Activated T-helper 17 cell treated with anti-CD3 and anti-CD28 coated beads, Interleukin-2, amount 50 U/mL, for 72 hours (primary cell): ENCODE measurements around the gene DSPP. TPM values are rescaled to one million over a fixed set of nuclear protein-coding genes. Genes with fewer than 3 reads are reported as not detected.

Source experiments
- ATAC-seq: fragments of 150-1000 bp; cut with Tn5 transposase; replicated peaks from 2 replicates; pipeline ENCODE4 v1.10.0; 2021; ENCODE audit warnings: mild to moderate bottlenecking, moderate library complexity
- H3K27ac Mint-ChIP-seq: one replicate; pipeline ENCODE4 v1.8.0; 2022; ENCODE audit warnings: mixed read lengths
- H3K27me3 Mint-ChIP-seq: one replicate; pipeline ENCODE4 v1.8.0; 2022; ENCODE audit warnings: mixed read lengths
- H3K36me3 Mint-ChIP-seq: one replicate; pipeline ENCODE4 v1.8.0; 2022; ENCODE audit warnings: low read depth, mild to moderate bottlenecking, mixed read lengths
- H3K4me1 Mint-ChIP-seq: one replicate; pipeline ENCODE4 v1.8.0; 2022; ENCODE audit warnings: mixed read lengths
- H3K4me3 Mint-ChIP-seq: one replicate; pipeline ENCODE4 v1.8.0; 2022; ENCODE audit warnings: mild to moderate bottlenecking, mixed read lengths
- H3K9me3 Mint-ChIP-seq: one replicate; pipeline ENCODE4 v1.8.0; 2022; ENCODE audit warnings: mixed read lengths
- total RNA-seq, 2 donors: library from RNA; stranded (reverse); gene quantifications; one replicate each; pipeline ENCODE4 v1.2.3, GENCODE V29; 2022

Gene DSPP
- total RNA-seq, 2 donors from 2014 or later = not detected

DNA sequence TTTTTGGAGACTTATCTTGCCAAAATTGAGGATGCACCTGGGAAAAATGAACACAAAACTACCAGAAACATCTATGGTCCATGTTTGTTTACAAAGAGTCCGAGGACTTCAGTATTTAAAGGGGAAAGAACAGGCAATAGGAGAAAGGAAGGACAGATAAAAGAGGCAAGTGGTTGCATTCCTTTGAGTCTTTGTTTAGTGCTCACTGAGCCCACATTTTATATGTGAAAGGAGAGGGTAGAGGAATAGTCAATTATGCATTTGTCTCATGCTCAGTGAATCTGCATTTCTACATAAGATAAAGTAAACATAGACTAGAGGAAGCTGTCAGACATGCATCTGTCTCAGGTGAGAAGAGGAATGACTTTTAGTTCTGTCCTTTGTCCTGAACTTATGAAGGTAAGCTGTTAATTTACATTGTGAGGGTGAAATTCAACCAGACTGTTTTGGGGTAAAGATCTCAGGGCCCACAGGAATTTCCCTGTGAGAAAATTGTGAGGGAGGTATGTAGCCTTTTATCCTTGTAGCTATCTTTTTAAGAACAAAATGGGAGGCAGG lies 46.2 kb downstream of the DSPP start:
- H3K4me3 Mint-ChIP-seq = no peak overlapping the region

DNA sequence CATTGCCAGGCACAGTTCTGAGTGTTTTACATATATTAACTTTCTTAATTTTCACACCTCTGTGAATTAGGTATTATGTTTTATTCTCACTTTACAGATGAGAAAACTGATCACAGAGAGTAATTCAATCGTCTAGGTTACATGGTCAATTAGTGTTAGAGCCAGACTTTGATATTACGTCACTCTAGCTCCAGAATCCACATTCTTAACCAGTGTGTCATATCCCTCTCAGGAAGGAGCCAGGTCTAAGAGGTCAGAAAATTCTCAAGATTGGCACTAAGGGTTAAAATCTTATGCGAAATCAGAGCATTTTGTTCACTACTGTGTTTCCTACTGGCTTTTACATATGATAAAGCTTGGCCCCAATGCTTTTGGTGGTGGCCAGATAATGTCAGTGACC lies 49.2 kb downstream of the DSPP start:
- Mint-ChIP-seq H3K4me3 (no peak overlapping the region), H3K27me3 (peaks cover 10% of the 10 kb centered on the region), H3K27ac (no peak overlapping the region), H3K4me1 (no peaks in the 10 kb centered on the region), H3K36me3 (no peaks in the 10 kb centered on the region), H3K9me3 (peaks cover 5% of the 10 kb centered on the region)
- ATAC-seq = no peak

More for the DNA sequence above, 46.2 kb downstream of the DSPP start:
- Mint-ChIP-seq H3K9me3 (no peaks in the 10 kb centered on the region), H3K4me1 (no peaks in the 10 kb centered on the region), H3K27ac (no peak overlapping the region), H3K36me3 (no peaks in the 10 kb centered on the region), H3K27me3 (peaks cover 12% of the 10 kb centered on the region)
- ATAC-seq = no peak

DNA sequence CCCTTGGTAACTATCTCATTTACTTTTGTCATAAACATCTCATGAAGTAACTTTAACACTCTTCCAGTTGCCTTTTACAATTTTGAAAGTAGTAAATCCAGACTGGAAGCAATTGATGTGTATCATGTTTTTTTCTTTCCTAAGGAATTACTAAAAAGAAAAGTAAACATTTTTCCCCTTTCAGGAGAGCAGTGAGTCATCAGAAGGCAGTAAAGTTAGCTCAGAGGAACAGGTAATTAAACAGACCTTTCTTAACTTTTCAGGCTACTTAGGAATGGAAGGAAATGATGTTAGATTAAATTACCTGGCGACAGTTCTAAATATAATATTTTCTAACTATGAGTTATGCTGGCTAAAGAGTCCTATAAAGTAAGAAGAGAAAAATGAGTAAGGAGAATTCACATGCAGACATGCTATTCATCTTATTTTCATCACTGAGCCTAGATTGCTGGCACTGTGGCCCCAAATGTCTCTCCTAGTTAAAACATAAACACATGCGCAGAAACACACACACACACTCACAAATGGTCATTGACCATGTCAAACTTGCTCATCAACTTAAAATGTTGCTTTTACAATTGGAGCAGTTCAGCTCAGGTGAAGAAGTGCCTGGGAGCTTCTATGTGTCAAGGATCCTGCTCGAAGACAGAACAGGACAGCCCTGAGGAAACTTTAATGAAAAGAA lies 51.1 kb downstream of the DSPP start:
- no peak overlapping the region for H3K27ac Mint-ChIP-seq
- no peak for ATAC-seq
- H3K4me1 Mint-ChIP-seq = no peaks in the 10 kb centered on the region
- peaks cover 15% of the 10 kb centered on the region for H3K27me3 Mint-ChIP-seq
- H3K4me3 Mint-ChIP-seq = no peak overlapping the region
- peaks cover 5% of the 10 kb centered on the region for H3K9me3 Mint-ChIP-seq
- H3K36me3 Mint-ChIP-seq = no peaks in the 10 kb centered on the region

DNA sequence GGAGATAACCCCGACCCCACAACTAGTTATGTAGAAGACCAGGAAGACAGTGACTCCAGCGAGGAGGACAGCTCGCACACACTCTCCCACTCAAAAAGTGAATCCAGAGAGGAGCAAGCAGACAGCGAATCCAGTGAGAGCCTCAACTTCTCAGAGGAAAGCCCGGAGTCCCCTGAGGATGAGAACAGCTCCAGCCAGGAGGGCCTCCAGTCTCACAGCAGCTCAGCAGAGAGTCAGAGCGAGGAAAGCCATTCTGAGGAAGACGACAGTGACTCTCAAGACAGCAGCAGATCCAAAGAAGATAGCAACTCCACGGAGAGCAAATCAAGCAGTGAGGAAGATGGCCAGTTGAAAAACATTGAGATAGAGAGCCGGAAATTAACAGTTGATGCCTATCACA lies 54.5 kb downstream of the DSPP start:
- no peak overlapping the region for H3K4me3 Mint-ChIP-seq
- no peaks in the 10 kb centered on the region for H3K4me1 Mint-ChIP-seq
- H3K9me3 Mint-ChIP-seq = peaks cover 5% of the 10 kb centered on the region
- no peak overlapping the region for H3K27ac Mint-ChIP-seq
- ATAC-seq = no peak
- H3K27me3 Mint-ChIP-seq = peaks cover 18% of the 10 kb centered on the region
- H3K36me3 Mint-ChIP-seq = no peaks in the 10 kb centered on the region

Other genes with a start within 250 kb of the DSPP start
- 10 to 100 TPM; 17.6 to 22.4 TPM for gene HSD17B11, start 217.3 kb upstream of the DSPP start, total RNA-seq
- gene NUDT9, start 186.0 kb upstream of the DSPP start, total RNA-seq = 1 to 10 TPM; 4.4 to 9.8 TPM
- gene SPARCL1, start 79.2 kb upstream of the DSPP start, total RNA-seq = under 1 TPM in 1 of 2 donors, not detected in 1; 0.11 TPM
- not detected for gene DMP1, start 41.8 kb downstream of the DSPP start, total RNA-seq
- gene IBSP, start 191.0 kb downstream of the DSPP start, total RNA-seq = not detected
- not detected for gene MEPE, start 224.4 kb downstream of the DSPP start, total RNA-seq